ENCODE measurements around the gene CCDC92B.

GRCh38 chr17:2701161-2701995 is 48.1 kb downstream of the CCDC92B start:
- TF ChIP-seq POLR2AphosphoS5 (IDR thresholded peaks at IDR 0.05; ENCODE audit: low read depth, low read length) (no peak), PAX5 (IDR thresholded peaks at IDR 0.05; ENCODE audit: insufficient read depth, low read length, severe bottlenecking) (no peak), TAF1 (IDR thresholded peaks at IDR 0.05; ENCODE audit: low read depth, low read length) (no peak)
